GM19240 (cell line): Measurements from ENCODE around the gene PBXIP1.

Experiments used
- DNase-seq: peaks from one replicate; pipeline ENCODE4 v3.0.0; 2011; ENCODE audit warnings: low spot score; ENCODE audit not compliant: insufficient read length

PBXIP1 gene

GRCh38 chr1:154958036-154958435 is 2.1 kb upstream of the PBXIP1 start:
- no peak for DNase-seq

DNA sequence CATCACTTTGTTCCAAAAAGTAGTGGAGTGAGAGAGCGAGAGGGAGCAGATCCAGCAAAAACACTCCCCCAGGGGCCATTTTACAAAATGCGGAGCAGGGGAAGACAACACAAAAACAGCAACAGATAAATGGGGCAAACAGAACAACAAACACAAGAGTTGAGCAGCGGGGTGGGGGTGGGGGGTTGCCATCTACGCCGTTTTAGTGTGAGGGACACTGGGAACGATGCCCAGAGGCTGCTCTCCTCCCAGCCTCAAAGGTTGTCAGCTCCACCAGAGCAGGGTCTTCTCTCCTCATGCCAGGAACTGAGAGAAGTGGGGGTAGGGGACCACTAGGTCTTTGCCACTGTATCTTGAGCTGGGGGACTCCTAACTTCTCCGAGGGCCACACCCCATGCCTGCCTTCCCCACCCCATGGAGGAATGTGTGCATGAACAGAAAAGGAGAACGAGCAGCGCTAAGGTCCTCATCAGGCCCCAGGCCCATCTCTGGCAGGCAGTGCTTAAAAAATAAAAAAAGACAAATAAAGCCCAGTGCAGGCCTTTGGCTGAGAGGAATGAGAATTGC is 1.3 kb upstream of the PBXIP1 start:
- no peak for DNase-seq

DNA sequence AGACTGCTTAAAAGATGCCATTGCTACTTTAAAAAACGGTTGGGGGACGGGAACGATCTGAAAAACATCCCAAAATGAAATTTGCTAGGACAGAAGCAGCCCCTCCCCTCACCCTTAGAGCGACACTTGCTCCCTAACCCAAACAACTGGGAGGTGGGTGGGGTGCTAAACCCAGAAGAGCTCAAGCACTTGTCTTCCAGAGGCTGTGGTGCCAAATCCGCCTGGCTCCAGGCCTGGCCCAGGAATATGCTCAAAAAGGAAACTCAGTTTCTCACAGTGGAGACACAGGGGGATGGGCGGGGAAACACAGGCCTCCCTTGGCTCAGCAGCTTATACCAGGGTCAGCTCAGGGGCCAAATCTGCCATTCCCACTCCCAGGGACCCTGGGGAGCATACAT is 644 bp upstream of the PBXIP1 start:
- DNase-seq: no peak

- DNase-seq: peak; percentile 81
Observed at GRCh38 chr1:154955039-154955717, 721 bp downstream of the PBXIP1 start.

GRCh38 chr1:154954541-154954940 is 1.4 kb downstream of the PBXIP1 start:
- no peak for DNase-seq

GRCh38 chr1:154953611-154954038 is 2.3 kb downstream of the PBXIP1 start:
- no peak for DNase-seq

DNA sequence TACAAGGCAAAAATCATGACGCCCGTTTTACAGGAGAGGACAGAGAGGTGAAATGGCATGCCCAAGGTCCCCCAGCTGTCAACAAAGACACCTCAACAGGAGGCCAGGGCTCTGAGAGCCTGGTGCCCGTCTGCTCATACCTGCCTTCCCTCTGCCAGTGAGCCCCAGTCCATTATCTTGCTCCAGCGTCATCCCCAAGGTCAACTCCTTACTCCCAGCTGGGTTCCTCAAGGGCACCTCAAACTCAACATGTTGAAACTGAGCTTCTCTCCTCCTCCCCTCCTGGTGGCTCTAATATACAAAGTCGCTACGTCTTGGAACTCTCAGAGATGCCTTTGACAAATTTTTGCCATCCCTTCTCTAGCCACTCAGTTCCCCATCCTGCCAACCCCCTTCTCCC is 3.2 kb downstream of the PBXIP1 start:
- DNase-seq: no peak

DNA sequence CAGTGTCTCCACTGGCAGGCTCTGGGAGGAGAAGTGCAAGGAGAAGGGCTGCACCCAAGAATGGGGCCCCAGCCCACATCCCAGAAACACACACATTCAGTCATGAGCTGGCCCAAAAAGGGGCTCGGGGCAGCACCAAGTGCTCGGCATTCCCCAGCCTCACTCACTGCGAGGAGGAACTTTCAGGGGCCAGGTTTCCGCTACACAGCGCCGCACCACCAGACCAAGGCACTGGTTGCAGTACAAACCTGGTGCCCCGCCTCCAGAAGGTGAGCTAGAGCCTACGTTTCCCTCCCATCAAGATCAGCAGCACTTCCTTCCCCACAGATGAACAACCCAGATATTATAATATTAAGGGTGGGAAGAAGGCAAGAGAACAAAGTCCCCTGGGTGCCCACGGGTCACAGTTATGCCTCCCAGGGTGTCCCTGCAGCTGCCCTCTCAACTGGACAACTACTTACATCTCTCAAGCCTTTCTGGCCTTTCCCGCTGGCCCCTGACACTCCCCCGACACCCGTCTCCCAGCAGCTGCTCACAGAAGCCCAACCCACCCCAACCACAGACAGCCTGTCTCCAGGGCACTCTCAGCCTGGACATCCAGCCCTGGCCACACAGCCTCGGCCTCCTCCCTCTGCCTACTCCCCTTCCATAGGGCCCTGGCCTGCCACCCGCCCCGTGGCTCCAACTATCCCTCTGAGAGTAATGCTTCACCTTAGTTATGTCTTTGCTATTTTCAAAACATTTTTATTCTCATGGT is 3.8 kb downstream of the PBXIP1 start:
- no peak for DNase-seq

DNA sequence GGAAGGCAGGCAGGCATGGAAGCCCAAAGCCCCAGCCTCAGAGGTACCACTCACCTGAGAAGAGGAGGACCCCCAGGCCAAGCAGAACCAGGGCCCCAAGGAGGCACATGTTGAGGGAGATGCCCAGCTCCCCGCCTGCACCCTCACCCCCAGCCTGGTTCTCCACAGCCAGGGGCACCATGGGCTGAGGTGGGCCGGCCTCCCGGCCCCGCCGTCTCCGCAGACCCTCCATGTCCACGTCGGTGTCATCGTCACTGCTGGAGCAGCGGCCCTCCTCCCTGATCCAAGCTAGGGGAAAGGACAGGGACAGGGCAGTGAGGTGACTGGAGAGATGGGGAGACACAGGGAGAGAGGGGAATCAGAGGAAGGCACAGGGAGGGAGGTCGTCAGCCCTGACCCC is 7.8 kb downstream of the PBXIP1 start:
- no peak for DNase-seq

DNA sequence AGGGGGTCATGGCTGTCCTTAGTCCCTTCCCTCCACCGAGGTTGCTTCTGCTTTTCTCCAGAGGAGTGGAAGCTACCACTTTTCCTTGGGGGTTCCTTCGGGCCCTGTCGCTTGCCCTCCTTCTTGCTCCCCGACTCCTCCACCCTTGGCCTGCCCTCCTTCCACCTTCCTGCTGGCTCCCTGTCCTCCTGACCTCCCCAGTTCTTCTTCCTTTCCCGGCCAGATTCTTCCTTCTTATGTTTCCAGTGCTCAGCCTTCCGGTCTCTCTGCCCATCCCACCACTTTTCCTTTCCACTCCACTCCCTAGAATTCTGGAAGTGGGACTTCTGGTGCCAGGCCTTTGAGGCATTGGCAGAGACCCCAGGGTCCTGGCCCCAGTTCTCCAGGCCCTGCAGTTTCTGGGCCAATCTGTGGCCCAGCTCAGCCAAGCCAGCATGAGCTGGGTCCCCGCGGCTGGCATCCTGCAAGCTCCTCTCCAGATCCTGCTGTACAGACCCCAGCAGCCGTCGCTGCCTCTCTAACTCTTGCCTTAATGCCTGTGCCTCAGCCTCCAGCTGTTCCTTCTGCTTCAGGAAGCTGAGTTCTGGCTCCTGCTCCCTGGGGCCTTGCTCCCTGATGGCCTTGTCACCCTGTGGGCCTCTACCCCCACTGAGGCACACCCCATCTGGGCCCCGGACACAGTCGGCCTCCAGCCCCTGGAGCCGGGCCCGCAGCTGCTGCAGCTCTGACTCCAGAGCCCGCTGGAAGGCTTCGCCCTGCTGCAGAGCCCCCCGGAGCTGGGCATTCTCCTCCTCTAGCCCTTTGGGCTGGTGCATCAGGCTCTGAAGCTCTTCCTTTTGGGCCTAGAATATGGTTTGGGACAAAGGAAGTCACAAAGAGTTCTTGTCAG is 9.7 kb downstream of the PBXIP1 start:
- no peak for DNase-seq

- DNase-seq: no peak
Observed at GRCh38 chr1:154945160-154945961, 10.5 kb downstream of the PBXIP1 start.

GRCh38 chr1:154944401-154945159 is 11.3 kb downstream of the PBXIP1 start:
- DNase-seq: no peak

DNA sequence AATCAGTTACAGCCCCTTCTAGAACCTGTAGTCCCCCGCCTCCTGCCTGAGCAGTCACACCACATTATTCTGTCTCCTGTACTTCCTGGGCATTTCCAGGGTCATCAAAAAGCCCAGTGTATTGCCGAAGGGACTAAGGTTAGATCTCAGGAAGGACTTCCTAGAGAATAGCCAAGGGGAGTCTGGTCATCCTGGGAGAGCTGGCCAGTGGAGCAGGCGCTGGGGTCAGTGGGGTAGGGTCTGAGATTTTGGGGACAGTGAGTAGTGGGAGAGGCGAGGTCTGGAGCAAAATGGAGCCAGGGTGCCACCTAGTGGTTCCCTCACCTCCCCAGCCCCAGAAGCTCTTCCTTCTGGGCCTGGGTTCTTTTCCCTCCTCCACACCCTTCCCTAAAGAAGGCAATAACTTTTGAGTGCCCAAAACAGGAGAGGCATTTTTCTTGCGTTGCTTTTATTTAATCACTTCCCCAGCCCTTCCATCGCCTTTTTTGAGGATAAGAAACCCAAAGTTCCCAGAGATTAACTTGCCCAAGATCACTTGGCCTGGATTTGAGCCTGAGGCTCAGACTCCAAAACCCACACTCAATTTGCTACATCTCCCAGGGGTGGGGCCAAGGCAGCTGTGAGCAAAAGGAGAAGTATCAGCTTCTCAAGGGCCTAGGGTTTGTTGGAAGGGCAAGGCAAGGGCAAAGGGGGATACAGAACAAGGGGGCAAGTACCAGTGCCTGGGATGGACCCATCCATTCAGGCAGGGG is 12.1 kb downstream of the PBXIP1 start:
- DNase-seq: peak; percentile 53

GRCh38 chr1:154941333-154942013 is 14.4 kb downstream of the PBXIP1 start:
- no peak for DNase-seq

DNA sequence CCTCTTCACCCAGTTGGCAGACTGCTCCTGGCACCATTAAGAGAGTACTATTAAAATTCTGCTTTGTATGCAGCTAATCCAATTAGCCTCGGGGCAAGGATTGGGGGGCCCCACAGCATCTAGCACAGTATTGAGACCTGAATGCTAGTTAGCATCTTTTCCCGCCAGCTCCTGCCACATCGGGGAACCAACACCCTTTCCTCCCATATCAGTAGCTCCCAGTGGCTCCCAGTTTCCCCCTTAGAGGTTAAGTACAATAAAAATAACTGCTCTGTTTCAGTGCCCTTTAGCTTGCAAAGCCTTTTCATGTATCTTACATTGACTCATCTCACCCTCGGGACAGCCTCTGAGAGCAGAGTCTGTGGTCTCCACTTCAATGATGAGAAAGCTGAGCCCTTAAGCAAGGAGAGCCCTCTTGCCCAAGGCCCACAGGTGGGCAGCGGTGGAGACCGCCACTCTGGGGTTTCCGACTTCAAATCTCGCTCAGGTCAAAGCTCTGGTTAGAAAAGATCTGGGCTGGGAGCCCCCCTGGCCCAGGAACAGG is 15.2 kb downstream of the PBXIP1 start:
- no peak for DNase-seq

DNA sequence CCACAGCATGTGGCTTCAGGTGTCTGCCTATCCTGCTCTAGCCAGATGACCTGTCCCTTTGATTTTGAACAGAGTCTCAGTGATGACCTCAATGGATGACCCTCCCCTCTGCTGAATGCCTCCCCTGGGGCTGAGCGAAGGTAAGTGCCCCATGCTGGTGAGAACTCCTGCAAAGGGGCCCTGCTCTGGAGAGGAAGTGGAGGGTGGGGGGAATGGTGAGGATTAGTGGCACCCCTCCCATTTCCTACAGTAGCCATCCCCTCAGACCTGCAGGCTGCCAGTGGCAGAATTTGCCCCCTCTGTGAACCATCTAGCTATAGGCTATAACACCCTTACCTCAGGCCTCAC is 15.7 kb downstream of the PBXIP1 start:
- DNase-seq: no peak

- no peak for DNase-seq
Observed at GRCh38 chr1:154938604-154939399, 17.1 kb downstream of the PBXIP1 start.

DNA sequence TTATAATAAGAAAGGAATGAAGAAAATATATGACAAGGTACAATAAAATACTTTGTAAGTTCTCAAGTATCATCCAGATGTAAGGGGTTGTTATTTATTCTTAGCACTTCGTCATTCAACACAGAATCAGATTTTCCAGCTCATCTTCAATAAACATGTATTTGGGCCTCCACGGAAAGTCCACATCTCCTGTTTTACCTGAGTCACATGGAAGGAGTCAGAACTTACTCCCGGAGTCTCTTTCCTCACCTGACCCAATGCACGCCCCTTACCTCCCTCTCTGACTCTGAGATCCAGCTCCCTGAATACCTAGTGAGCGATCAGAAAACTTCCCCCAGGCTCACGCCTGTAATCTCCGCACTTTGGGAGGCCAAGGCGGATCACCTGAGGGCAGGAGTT is 17.9 kb downstream of the PBXIP1 start:
- DNase-seq: no peak
